ENCODE data around the gene AP3B2. TPM values are rescaled to one million over a fixed set of nuclear protein-coding genes. Genes with fewer than 3 reads are reported as not detected.

AP3B2 gene
- total RNA-seq, 4 donors from 2014 or later: 0.59 to 14.2 (median 1.1) TPM

GRCh38 chr15:82731527-82731926 is 21.9 kb upstream of the AP3B2 start:
- no peak for DNase-seq (ENCODE audit: low spot score in 2 of 2)

GRCh38 chr15:82730022-82730530 is 20.4 kb upstream of the AP3B2 start:
- Histone ChIP-seq H3K4me3 (no peak overlapping the region), H3K27ac (no peak overlapping the region), H3K9me3 (no peaks in the 10 kb centered on the region), H3K27me3 (no peaks in the 10 kb centered on the region), H3K4me1 (no peaks in the 10 kb centered on the region), H3K36me3 (peaks cover 0 to 33% (median 0%) of the 10 kb centered on the region in 3 donors)
- TF ChIP-seq EP300 (IDR thresholded peaks at IDR 0.05): no peak
- TF ChIP-seq POLR2A (IDR thresholded peaks at IDR 0.05): no peak
- no peak for TF ChIP-seq CTCF (IDR thresholded peaks at IDR 0.05)
- WGBS, 2 donors: 77 to 92% methylated on average over 11 of the region's 11 CpGs
- no peak for DNase-seq (ENCODE audit: low spot score in 2 of 2)

More at GRCh38 chr15:82731527-82731926, 21.9 kb upstream of the AP3B2 start:
- TF ChIP-seq CTCF (IDR thresholded peaks at IDR 0.05) (no peak), POLR2A (IDR thresholded peaks at IDR 0.05) (no peak), EP300 (IDR thresholded peaks at IDR 0.05) (no peak)
- H3K4me1 ChIP-seq: no peaks in the 10 kb centered on the region
- peaks cover 0 to 47% (median 0%) of the 10 kb centered on the region in 3 donors for H3K36me3 ChIP-seq
- no peak overlapping the region for H3K27ac ChIP-seq
- H3K9me3 ChIP-seq: no peaks in the 10 kb centered on the region
- 89 to 96% methylated on average over 2 of the region's 2 CpGs for WGBS, 2 donors
- H3K4me3 ChIP-seq: no peak overlapping the region
- no peaks in the 10 kb centered on the region for H3K27me3 ChIP-seq

GRCh38 chr15:82726816-82727215 is 17.1 kb upstream of the AP3B2 start:
- Histone ChIP-seq H3K4me3 (no peak overlapping the region), H3K4me1 (no peaks in the 10 kb centered on the region), H3K27me3 (no peaks in the 10 kb centered on the region), H3K27ac (no peak overlapping the region), H3K9me3 (peaks cover 0 to 5% (median 0%) of the 10 kb centered on the region in 4 donors), H3K36me3 (peaks cover 0 to 28% (median 0%) of the 10 kb centered on the region in 3 donors)
- TF ChIP-seq POLR2A (IDR thresholded peaks at IDR 0.05): no peak
- TF ChIP-seq CTCF (IDR thresholded peaks at IDR 0.05): no peak
- TF ChIP-seq EP300 (IDR thresholded peaks at IDR 0.05): no peak
- WGBS, 2 donors: 91 to 94% methylated on average over 10 of the region's 10 CpGs
- DNase-seq (ENCODE audit: low spot score in 2 of 2): no peak

- H3K9me3 ChIP-seq: peaks cover 0 to 11% (median 0%) of the 10 kb centered on the region in 4 donors
- H3K4me1 ChIP-seq: peaks cover 0 to 7% (median 2%) of the 10 kb centered on the region in 4 donors
- no peak overlapping the region for H3K4me3 ChIP-seq
- TF ChIP-seq EP300 (IDR thresholded peaks at IDR 0.05) (no peak), CTCF (IDR thresholded peaks at IDR 0.05) (no peak), POLR2A (IDR thresholded peaks at IDR 0.05) (no peak)
- peaks cover 0 to 26% of the 10 kb centered on the region in 2 donors for H3K27me3 ChIP-seq
- 78 to 84% methylated on average over 4 of the region's 4 CpGs for WGBS, 2 donors
- H3K36me3 ChIP-seq: no peaks in the 10 kb centered on the region
- no peak for DNase-seq (ENCODE audit: low spot score in 2 of 2)
- H3K27ac ChIP-seq: no peak overlapping the region
Observed at GRCh38 chr15:82715003-82715402, 5.3 kb upstream of the AP3B2 start.

- Histone ChIP-seq H3K36me3 (no peaks in the 10 kb centered on the region), H3K27me3 (peaks cover 0 to 31% of the 10 kb centered on the region in 2 donors), H3K4me1 (peaks cover 0 to 15% (median 5%) of the 10 kb centered on the region in 4 donors), H3K9me3 (peaks cover 0 to 11% (median 0%) of the 10 kb centered on the region in 4 donors), H3K4me3 (no peak overlapping the region), H3K27ac (no peak overlapping the region)
- TF ChIP-seq CTCF (IDR thresholded peaks at IDR 0.05) (no peak), POLR2A (IDR thresholded peaks at IDR 0.05) (no peak), EP300 (IDR thresholded peaks at IDR 0.05) (no peak)
- 54 to 72% methylated on average over 3 of the region's 3 CpGs for WGBS, 2 donors
- DNase-seq (ENCODE audit: low spot score in 2 of 2): no peak
Observed at GRCh38 chr15:82714016-82714415, 4.3 kb upstream of the AP3B2 start.
